ENCODE results near the gene KRT35.

- TF ChIP-seq EZH2 (IDR thresholded peaks at IDR 0.05; ENCODE audit: insufficient read depth, poor library complexity, severe bottlenecking) (no peak), EZH2phosphoT487 (IDR thresholded peaks at IDR 0.05; ENCODE audit: insufficient read depth, low read depth) (no peak)
Measured at GRCh38 chr17:41429667-41430066, 51.3 kb downstream of the KRT35 start.
